Large intestine (tissue), 3 donors: ENCODE data around the gene FOXO1. TPM values are rescaled to one million over a fixed set of nuclear protein-coding genes. Genes with fewer than 3 reads are reported as not detected.
"Not testable (repeated sequence)": the region's sequence is repeated elsewhere in the genome, so short reads cannot be mapped to it uniquely, and the experiment has no call there.

Experiments used
- DNase-seq, 2 donors: peaks; one replicate each; pipeline versions ENCODE4 v3.0.0 to v3.0.0-alpha.2; 2013
- H3K27ac ChIP-seq: one replicate; pipeline ENCODE4 v1.5.1; 2013; ENCODE audit warnings: low read length
- H3K27me3 ChIP-seq: 2 replicates; pipeline ENCODE4 v1.6.1; 2013; ENCODE audit warnings: low read length; ENCODE audit not compliant: control insufficient read depth, insufficient read depth
- H3K36me3 ChIP-seq: 2 replicates; pipeline ENCODE4 v1.6.1; 2013; ENCODE audit warnings: low read length; ENCODE audit not compliant: control insufficient read depth, insufficient read depth
- H3K4me1 ChIP-seq: one replicate; pipeline ENCODE4 v1.6.1; 2013; ENCODE audit warnings: low read length; ENCODE audit not compliant: control insufficient read depth, insufficient read depth
- H3K4me3 ChIP-seq: one replicate; pipeline ENCODE4 v1.5.1; 2013; ENCODE audit warnings: low read length
- H3K9me3 ChIP-seq: one replicate; pipeline ENCODE4 v1.6.1; 2013; ENCODE audit warnings: mild to moderate bottlenecking, low read depth, low read length, moderate library complexity; ENCODE audit not compliant: control insufficient read depth
- WGBS: methylation state at CpG from one replicate; pipeline ENCODE4 v1.1.5; 2013; ENCODE audit warnings: low lambda C conversion rate; ENCODE audit not compliant: insufficient coverage; 5-methylcytosine and 5-hydroxymethylcytosine counted together
- polyA plus RNA-seq: library from polyadenylated mRNA; unstranded; fragments of 120-200 nt; gene quantifications from one replicate; pipeline ENCODE4 v1.2.1, GENCODE V29; 2013

Gene FOXO1
- polyA plus RNA-seq, 1 donor = 11.2 TPM

GRCh38 chr13:40666933-40667621, 636 bp upstream of the FOXO1 start:
- WGBS = no CpG with 5 or more reads among the region's 67 CpGs
- Histone ChIP-seq H3K9me3 (no peaks in the 10 kb centered on the region), H3K27ac (peak overlapping the region; percentile 69), H3K4me3 (peak overlapping the region; percentile 68), H3K4me1 (peaks cover 8% of the 10 kb centered on the region), H3K36me3 (no peaks in the 10 kb centered on the region), H3K27me3 (peaks cover 10% of the 10 kb centered on the region)
- peak; percentile 16 to 49 for DNase-seq

- Histone ChIP-seq H3K4me3 (peak overlapping the region; percentile 82), H3K4me1 (peaks cover 8% of the 10 kb centered on the region), H3K27me3 (peaks cover 10% of the 10 kb centered on the region), H3K9me3 (no peaks in the 10 kb centered on the region), H3K36me3 (no peaks in the 10 kb centered on the region), H3K27ac (peak overlapping the region; percentile 78)
- DNase-seq = peak; percentile 17 to 75
- WGBS = no CpG with 5 or more reads among the region's 117 CpGs
Measured at GRCh38 chr13:40665126-40666044, 1.1 kb downstream of the FOXO1 start.

DNA sequence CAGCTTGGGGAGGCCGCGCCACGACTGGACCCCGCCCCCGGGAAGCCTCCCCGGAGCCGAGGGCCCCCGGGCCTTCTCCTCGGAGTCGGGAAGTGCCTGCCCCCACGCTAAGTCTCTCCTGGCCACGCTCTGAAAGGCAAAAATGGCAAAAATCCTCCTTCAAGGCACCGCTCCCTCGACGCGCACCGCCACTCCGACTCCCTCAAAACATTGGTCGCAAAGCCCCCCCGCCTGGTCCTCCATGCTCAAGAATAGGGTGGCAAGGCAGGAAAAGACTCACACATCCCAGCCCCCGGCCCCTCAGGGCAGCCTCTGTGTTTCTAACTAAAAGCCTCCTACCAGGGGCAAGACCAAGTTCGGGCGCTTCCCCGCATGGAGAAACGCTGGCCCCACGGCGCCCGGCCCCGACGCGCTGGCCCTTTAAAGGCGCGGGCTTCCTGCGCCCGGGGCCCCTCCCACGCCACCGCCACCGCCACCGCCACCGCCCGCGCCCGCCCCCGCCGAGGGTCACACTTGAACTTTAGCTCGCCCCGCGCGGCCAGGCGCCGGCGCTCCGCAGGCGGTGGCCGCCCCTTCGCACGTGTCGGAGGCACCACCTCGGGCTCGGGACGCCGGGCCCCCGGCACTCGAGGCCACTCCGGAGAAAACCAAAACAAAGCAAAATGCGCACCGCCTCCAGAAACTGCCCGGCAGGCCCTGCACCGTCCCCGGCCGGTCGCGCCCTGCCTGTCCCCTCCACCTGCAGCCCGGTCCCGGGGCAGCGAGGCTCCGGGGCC, 1.9 kb downstream of the FOXO1 start:
- H3K4me3 ChIP-seq = peak overlapping the region; percentile 78
- H3K36me3 ChIP-seq = no peaks in the 10 kb centered on the region
- H3K9me3 ChIP-seq = no peaks in the 10 kb centered on the region
- DNase-seq = peak; percentile 52 to 86
- H3K4me1 ChIP-seq = peaks cover 8% of the 10 kb centered on the region
- no CpG with 5 or more reads among the region's 77 CpGs for WGBS
- H3K27ac ChIP-seq = peak overlapping the region; percentile 78
- H3K27me3 ChIP-seq = peaks cover 10% of the 10 kb centered on the region

GRCh38 chr13:40664100-40664349, 2.4 kb downstream of the FOXO1 start:
- DNase-seq = not testable (repeated sequence)

DNA sequence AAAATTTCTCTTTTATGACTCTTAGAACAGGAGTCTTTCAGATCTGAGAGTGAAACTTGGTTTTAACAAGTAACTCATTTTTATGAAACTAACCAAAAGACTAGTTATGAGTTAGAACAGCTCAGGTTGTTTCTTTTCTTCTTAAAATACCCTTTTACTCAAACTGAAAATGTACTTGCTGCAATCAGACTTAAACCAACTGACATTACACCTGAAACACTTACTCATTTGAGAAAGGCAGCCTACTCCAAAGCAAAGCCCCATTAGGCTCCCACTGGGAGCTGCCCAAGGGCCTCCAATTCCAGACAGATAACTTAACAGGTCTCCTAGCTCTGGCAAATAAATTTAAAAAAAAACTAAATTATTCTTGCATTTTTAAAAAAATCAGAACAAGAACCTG, 3.6 kb downstream of the FOXO1 start:
- H3K9me3 ChIP-seq = no peaks in the 10 kb centered on the region
- no peak overlapping the region for H3K4me3 ChIP-seq
- no peaks in the 10 kb centered on the region for H3K36me3 ChIP-seq
- no peak overlapping the region for H3K27ac ChIP-seq
- H3K4me1 ChIP-seq = peaks cover 7% of the 10 kb centered on the region
- H3K27me3 ChIP-seq = peaks cover 10% of the 10 kb centered on the region
- DNase-seq = no peak

More at GRCh38 chr13:40664100-40664349, 2.4 kb downstream of the FOXO1 start:
- H3K9me3 ChIP-seq, H3K36me3 ChIP-seq, H3K27me3 ChIP-seq, H3K4me1 ChIP-seq: not testable (repeated sequence)
- H3K27ac ChIP-seq = peak overlapping the region; percentile 76
- WGBS = no CpG with 5 or more reads among the region's 17 CpGs
- peak overlapping the region; percentile 63 for H3K4me3 ChIP-seq

DNA sequence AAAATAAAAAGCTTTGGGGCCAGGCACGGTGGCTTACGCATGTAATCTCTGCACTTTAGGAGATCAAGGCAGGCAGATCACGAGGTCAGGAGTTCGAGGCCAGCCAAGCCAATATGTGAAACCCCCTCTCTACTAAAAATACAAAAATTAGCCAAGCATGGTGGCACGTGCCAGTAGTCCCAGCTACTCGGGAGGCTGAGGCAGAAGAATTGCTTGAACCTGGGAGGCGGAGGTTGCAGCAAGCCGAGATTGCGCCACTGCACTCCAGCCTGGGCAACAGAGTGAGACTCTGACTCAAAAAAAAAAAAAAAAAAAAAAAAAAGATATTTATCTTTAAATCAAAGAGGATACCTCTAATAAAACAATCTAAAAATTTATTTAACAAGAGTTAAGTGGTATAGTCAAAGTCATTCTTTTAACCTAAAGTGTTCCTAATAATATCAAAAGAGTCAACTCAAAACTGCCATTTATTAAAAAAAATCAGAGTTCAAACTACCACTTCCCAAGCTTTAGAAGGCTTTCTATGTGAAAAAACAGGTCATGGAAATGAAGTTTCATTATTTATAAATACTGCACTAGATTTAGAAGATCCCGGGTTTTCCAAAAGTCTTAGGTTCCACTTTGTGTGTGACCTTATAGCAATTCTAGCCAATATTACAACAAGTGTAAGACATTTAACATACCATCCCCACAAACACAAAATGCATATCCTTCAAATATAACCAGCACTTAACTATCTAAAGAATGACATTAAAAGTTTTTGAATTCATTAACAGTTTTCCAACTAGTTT, 4.4 kb downstream of the FOXO1 start:
- H3K4me3 ChIP-seq = no peak overlapping the region
- H3K36me3 ChIP-seq = no peaks in the 10 kb centered on the region
- H3K27ac ChIP-seq = no peak overlapping the region
- no peaks in the 10 kb centered on the region for H3K9me3 ChIP-seq
- WGBS = no CpG with 5 or more reads among the region's 10 CpGs
- peaks cover 10% of the 10 kb centered on the region for H3K27me3 ChIP-seq
- peaks cover 2% of the 10 kb centered on the region for H3K4me1 ChIP-seq
- DNase-seq = no peak

DNA sequence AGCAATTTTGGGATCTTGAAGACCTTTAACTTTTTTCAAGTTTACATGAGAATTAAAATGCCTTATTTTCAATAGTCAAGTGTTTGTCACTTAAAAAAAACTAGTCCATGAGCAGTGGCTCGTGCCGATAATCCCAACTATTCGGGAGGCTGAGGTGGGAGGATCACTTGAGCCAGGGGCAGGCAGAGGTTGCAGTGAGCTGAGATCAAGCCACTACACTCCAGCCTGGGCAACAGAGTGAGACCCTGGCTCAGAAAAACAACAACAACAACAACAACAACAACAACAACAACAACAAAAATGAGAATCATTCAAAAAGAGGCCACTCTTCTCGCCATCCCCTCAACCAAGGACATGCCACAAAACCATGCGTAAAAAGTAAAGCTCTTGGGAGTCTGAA, 5.7 kb downstream of the FOXO1 start:
- Histone ChIP-seq H3K9me3 (no peaks in the 10 kb centered on the region), H3K4me3 (no peak overlapping the region), H3K36me3 (no peaks in the 10 kb centered on the region), H3K4me1 (peaks cover 2% of the 10 kb centered on the region), H3K27ac (no peak overlapping the region), H3K27me3 (peaks cover 10% of the 10 kb centered on the region)
- no peak for DNase-seq
- no CpG with 5 or more reads among the region's 5 CpGs for WGBS

DNA sequence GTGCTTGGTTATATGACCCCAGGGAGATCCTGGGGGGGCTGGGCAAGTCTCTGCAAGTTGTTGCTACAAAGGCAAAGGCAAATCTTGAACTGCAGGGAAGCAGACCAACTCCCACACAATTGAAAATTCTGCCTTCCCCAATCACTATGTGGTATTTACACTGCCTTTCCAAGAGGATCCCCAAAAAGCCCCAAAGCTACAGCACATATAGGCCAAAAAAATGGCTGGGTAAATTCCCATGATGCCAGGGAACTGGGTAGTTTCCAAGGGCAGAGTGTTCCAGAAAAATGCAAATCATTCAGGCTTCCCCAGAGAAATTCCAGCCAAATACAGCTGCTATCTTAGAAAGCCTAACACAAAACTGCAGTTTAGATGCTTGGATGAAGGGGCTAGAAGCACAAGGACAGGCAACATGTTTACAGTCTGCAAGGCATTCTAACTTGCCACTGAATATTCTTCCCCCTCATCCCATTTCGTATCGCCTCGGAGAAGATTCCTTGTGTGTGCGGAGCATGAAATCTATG, 6.2 kb downstream of the FOXO1 start:
- no peak for DNase-seq
- Histone ChIP-seq H3K9me3 (no peaks in the 10 kb centered on the region), H3K27ac (no peak overlapping the region), H3K4me3 (no peak overlapping the region), H3K27me3 (peaks cover 8% of the 10 kb centered on the region), H3K4me1 (peaks cover 2% of the 10 kb centered on the region), H3K36me3 (no peaks in the 10 kb centered on the region)
- 70% methylated on average over 2 of the region's 4 CpGs for WGBS

DNA sequence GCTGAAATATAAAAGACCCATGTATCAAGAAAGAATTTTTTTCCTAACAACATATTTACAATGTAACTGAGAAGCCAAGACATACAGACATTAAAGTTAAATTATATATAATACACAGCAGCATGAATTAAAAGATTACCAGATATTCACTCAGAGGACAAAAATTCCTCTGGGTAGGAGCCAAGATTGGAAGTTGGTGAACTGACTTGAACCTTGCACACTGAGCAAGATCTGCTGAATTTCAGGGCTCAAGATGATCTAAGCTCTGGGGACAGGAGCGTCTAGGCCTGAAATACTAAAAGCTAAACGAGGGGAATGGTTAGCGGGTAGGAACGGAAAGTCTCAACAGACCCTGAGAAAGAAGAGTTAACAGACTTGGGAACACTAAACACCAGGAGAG, 8.5 kb downstream of the FOXO1 start:
- no peaks in the 10 kb centered on the region for H3K9me3 ChIP-seq
- DNase-seq = no peak
- H3K4me1 ChIP-seq = peaks cover under 1% of the 10 kb centered on the region
- WGBS = no CpG with 5 or more reads among the region's 4 CpGs
- no peaks in the 10 kb centered on the region for H3K27me3 ChIP-seq
- H3K4me3 ChIP-seq = no peak overlapping the region
- no peaks in the 10 kb centered on the region for H3K36me3 ChIP-seq
- no peak overlapping the region for H3K27ac ChIP-seq

DNA sequence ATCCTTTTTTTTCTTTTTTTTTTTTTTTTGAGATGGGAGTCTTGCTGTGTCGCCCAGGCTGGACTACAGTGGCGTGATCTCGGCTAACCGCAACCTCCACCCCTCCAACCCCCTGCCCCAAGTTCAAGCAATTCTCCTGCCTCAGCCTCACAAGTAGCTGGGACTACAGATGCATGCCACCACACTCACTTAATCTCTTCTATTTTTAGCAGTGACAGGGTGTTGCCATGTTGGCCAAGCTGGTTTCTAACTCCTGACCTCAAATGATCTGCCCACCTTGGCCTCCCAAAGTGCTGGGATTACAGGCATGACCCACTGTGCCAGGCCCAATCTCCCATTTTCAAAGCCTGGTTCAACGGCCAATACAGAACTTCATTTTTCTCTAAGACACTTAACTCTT, 9.1 kb downstream of the FOXO1 start:
- no CpG with 5 or more reads among the region's 5 CpGs for WGBS
- H3K36me3 ChIP-seq = no peaks in the 10 kb centered on the region

More for the DNA sequence above, 9.1 kb downstream of the FOXO1 start:
- Histone ChIP-seq H3K9me3 (no peaks in the 10 kb centered on the region), H3K27ac (no peak overlapping the region), H3K4me3 (no peak overlapping the region), H3K4me1 (no peaks in the 10 kb centered on the region), H3K27me3 (no peaks in the 10 kb centered on the region)
- no peak for DNase-seq
